Measurements from ENCODE around the gene PRKCB.
"Not testable (repeated sequence)": the region's sequence is repeated elsewhere in the genome, so short reads cannot be mapped to it uniquely, and the experiment has no call there.

The PRKCB gene

GRCh38 chr16:23907457-23907902 is 71.7 kb downstream of the PRKCB start:
- no peak for DNase-seq (ENCODE audit: low spot score)
- in situ Hi-C loops (cut with MboI; ENCODE audit: low sequenced_read_pairs, unreplicated experiment), result no loop called here
- no peak for TF ChIP-seq CTCF (IDR thresholded peaks at IDR 0.05; ENCODE audit: borderline replicate concordance, control extremely low read depth, extremely low read depth, insufficient read depth, missing control alignments)

DNA sequence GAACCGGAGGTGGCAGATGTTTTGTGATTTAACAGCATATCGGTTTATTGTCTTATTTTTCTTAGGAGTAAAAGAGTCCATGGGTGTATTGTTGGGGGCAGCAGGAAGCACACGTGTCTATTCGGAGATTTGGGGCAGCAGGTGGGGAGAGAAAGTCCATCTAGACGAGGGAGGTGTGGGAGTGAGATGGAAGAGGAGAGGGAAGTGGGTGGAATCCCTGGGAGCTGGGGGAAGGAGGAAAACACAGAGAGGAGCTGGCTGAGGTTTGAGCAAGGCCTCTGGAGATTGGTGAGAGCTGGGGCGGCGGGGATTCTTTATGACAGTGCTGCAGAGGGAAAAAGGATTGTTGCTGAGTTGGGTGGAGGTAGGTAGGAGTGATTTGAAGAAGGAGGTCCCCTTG is 72.1 kb downstream of the PRKCB start:
- DNase-seq (ENCODE audit: low spot score), result no peak
- TF ChIP-seq CTCF (IDR thresholded peaks at IDR 0.05; ENCODE audit: borderline replicate concordance, control extremely low read depth, extremely low read depth, insufficient read depth, missing control alignments), result no peak
- in situ Hi-C loops (cut with MboI; ENCODE audit: low sequenced_read_pairs, unreplicated experiment), result no loop called here

- in situ Hi-C loops (cut with MboI; ENCODE audit: low sequenced_read_pairs, unreplicated experiment), result no loop called here
- no peak for DNase-seq (ENCODE audit: low spot score)
- no peak for TF ChIP-seq CTCF (IDR thresholded peaks at IDR 0.05; ENCODE audit: borderline replicate concordance, control extremely low read depth, extremely low read depth, insufficient read depth, missing control alignments)
Observed at GRCh38 chr16:23908790-23909189, 73.0 kb downstream of the PRKCB start.

DNA sequence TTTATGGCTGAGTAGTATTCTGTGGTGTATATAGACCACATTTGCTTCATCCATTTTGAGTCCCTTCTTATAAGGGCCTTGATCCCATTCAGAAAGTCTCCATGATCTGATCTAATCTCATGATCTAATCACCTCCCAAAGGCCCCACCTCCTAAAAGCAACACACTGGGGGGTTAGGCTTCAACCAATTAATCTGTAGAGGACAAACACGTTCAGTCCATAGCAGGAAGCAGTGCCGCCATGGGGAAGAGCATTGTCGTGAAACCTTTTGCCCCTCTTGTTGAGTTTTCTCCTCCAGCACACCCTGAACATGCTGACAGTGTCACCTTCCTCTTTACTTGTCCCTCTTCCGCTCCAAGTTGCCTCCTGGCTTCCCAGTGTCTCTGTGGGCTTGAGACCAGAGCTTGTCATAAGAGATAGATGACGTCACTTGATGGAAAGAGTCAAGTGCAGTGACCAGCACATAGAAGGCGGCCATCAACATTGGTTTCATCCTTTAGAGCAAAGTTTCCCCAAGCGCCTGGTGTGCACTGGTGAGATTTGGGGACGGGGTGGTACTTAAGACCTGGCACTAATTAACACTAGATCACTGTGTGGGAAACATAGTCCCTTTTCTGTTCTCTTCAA is 74.1 kb downstream of the PRKCB start:
- in situ Hi-C loops (cut with MboI; ENCODE audit: low sequenced_read_pairs, unreplicated experiment), result no loop called here
- no peak for DNase-seq (ENCODE audit: low spot score)
- TF ChIP-seq CTCF (IDR thresholded peaks at IDR 0.05; ENCODE audit: borderline replicate concordance, control extremely low read depth, extremely low read depth, insufficient read depth, missing control alignments), result no peak

DNA sequence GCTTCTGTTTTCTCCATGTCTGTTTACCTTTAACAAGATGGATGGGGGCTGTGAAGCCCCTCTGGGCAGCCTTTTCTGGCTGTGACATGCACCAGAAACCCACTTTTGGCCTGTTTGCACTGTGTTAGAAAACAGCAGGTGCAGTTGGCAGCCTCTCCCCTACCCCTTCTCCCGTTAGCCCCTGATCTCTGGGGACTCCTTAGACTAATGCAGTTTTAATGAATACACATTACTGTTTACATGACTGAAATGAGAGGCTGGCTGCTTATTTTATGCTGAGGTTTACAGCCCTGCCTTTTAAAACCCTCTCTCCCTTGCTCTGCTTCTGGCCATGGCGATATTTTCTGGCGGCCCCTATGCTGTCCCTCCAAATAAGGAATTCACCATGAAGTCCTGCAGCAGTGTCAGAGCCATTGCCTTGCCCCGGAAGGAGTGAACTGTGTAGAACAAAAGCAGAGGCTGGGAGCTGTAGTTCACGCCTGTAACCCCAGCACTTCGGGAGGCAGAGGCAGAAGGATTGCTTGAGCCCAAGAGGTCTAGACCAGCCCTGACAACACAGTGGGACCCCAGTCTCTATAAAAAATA is 79.3 kb downstream of the PRKCB start:
- in situ Hi-C loops (cut with MboI; ENCODE audit: low sequenced_read_pairs, unreplicated experiment), result no loop called here
- no peak for TF ChIP-seq CTCF (IDR thresholded peaks at IDR 0.05; ENCODE audit: borderline replicate concordance, control extremely low read depth, extremely low read depth, insufficient read depth, missing control alignments)
- no peak for DNase-seq (ENCODE audit: low spot score)

DNA sequence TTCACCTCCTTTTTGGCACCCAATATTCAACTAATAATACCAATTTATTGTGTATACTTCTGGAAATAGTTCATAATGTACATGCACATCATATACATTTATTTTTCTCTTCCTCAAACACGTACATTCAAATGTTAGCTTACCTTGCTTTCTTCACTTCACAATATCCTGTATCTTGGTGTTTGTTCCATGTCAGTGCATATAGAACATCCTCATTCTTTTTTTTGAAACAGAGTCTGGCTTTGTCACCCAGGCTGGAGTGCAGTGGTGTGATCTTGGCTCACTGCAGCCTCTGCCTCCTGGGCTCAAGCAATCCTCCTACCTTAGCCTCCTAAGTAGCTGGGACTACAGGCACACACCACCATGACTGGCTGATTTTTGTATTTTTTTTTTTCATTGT is 80.8 kb downstream of the PRKCB start:
- DNase-seq (ENCODE audit: low spot score); in situ Hi-C loops (cut with MboI; ENCODE audit: low sequenced_read_pairs, unreplicated experiment): not testable (repeated sequence)

DNA sequence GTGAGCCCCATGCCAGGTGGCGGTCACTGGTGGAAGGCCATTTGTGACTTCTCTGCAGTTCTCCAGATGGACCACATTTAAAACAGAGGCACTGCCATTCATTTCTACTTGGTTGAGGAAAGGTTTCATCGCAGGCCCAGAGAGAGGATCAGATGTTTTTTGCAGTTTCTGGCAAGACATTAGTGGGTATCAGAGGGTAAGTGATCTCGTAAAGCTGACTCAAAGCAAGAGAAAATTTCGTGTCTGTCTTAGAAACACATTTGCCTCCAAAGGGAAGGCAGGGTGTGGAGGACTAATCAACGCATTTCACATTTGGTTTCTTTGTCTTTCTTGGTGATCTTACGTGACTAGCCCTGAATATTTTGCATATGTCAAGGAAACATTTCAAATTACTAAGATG is 81.8 kb downstream of the PRKCB start:
- DNase-seq (ENCODE audit: low spot score), result peak; percentile 31
- no peak for TF ChIP-seq CTCF (IDR thresholded peaks at IDR 0.05; ENCODE audit: borderline replicate concordance, control extremely low read depth, extremely low read depth, insufficient read depth, missing control alignments)
- in situ Hi-C loops (cut with MboI; ENCODE audit: low sequenced_read_pairs, unreplicated experiment), result no loop called here
